Epithelial cell of proximal tubule (primary cell): ENCODE results near the gene LTA4H. TPM values are rescaled to one million over a fixed set of nuclear protein-coding genes. Genes with fewer than 3 reads are reported as not detected.

Source experiments
- DNase-seq: peaks from one replicate; pipeline ENCODE4 v3.0.0-alpha.2; 2011; ENCODE audit warnings: low read depth
- H3K4me3 ChIP-seq: 2 replicates; pipeline ENCODE4 v1.5.1; 2011; ENCODE audit warnings: low read depth, mild to moderate bottlenecking, low read length
- total RNA-seq: library from RNA; depleted of rRNA; stranded (reverse); fragments of >200 nt; gene quantifications from 2 replicates; pipeline ENCODE4 v1.2.3, GENCODE V29; 2015
- TF ChIP-seq, protein P1 (sequence below): conservative IDR thresholded peaks from 2 replicates; pipeline ENCODE4 v1.5.1; 2012; ENCODE audit warnings: low read depth, mild to moderate bottlenecking, low read length

LTA4H gene
- total RNA-seq, 1 donor from 2014 or later, result 77.2 TPM

DNA sequence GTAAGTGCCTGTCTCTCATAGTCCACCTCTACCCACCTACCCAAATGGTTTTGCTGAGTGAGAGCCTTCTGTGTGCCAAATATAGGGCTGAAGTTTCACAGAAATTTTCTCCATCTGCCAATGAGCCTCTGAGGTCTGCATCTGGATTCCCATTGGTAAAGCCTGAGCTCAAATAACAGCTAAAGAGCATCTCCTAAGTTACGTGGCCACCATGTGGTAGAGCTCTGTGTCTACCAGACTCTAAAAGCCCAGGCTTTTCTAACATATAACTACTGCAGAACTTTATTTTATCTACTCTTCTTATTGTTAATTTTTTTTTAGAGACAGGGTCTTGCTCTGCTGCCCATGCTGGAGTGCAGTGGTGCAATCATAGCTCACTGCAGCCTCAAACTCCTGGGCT is 76.3 kb downstream of the LTA4H start:
- no peak overlapping the region for H3K4me3 ChIP-seq
- no peak for DNase-seq
- TF ChIP-seq, protein P1, sequence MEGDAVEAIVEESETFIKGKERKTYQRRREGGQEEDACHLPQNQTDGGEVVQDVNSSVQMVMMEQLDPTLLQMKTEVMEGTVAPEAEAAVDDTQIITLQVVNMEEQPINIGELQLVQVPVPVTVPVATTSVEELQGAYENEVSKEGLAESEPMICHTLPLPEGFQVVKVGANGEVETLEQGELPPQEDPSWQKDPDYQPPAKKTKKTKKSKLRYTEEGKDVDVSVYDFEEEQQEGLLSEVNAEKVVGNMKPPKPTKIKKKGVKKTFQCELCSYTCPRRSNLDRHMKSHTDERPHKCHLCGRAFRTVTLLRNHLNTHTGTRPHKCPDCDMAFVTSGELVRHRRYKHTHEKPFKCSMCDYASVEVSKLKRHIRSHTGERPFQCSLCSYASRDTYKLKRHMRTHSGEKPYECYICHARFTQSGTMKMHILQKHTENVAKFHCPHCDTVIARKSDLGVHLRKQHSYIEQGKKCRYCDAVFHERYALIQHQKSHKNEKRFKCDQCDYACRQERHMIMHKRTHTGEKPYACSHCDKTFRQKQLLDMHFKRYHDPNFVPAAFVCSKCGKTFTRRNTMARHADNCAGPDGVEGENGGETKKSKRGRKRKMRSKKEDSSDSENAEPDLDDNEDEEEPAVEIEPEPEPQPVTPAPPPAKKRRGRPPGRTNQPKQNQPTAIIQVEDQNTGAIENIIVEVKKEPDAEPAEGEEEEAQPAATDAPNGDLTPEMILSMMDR, result peak; percentile 52

DNA sequence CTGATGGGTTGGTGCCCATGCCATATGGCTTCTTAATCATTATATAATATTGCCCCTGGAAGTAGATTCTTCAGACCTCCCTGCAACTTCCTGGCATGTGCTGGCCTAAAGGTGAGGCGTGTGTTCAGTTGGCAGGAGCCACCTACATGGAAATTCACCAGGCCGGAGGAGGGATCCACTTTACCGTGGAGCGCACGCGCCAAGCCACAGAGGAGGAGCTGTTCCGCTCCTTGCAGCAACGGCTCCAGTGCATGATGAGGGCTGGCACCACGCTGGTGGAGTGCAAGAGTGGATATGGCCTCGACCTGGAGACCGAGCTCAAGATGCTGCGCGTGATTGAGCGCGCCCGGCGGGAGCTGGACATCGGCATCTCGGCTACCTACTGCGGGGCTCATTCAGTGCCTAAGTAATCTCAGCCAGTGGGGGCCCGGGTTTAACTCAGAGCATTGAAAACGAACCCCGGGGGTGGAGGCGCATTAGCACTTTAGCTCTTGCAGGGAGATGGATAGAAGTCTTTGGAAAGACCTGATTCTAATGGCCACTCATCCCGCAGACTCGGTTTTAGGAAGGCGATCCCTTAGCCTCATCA is 78.7 kb downstream of the LTA4H start:
- TF ChIP-seq, protein P1, result no peak
- DNase-seq, result no peak
- no peak overlapping the region for H3K4me3 ChIP-seq

DNA sequence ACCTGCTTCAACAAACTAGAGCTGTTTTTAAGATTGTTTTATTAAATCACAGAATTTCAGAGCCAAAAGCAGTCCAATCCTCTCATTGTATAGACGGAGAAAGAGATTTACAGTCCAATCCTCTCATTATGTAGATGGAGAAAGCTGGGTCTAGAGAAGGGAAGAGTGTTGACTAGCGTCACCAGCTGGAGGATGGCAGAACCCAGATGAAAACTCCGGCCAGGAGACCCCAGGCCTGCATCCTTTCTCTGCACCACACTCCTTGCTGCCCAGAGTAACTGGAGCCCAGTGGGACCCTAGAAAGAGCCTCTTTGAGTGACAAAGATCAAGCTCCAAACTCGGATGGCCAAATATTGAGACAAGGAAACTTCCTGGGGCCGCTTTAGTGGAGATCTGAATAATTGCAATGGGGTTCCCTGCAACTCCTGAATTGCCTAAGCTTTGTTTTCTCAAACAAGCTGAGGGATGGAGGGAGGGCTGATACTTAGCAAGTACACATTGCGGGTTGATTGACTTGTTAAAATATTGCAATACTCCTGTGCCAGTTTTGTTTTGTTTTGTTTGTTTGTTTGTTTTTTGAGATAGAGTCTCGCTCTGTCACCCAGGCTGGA is 79.7 kb downstream of the LTA4H start:
- DNase-seq, result no peak
- TF ChIP-seq, protein P1, result no peak
- no peak overlapping the region for H3K4me3 ChIP-seq

DNA sequence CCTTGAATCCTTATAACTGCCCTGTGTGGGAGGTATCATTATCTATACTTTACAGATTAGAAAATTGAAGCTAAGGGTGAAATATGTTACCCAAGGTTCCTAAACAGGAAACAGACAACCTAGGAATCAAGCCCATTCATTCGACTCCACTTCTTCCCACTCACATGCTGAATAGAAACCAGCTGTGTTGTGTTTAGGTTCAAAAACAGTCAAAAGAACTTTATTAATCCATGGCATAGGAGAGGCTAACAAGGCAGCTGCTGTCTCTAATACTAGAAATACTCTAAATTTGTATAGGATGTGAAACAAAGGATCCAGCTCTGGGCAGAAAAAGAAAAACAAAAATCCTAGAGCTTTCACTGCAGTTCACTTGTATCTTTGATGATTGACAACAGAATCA is 82.4 kb downstream of the LTA4H start:
- DNase-seq, result no peak
- H3K4me3 ChIP-seq, result no peak overlapping the region
- TF ChIP-seq, protein P1, result no peak

DNA sequence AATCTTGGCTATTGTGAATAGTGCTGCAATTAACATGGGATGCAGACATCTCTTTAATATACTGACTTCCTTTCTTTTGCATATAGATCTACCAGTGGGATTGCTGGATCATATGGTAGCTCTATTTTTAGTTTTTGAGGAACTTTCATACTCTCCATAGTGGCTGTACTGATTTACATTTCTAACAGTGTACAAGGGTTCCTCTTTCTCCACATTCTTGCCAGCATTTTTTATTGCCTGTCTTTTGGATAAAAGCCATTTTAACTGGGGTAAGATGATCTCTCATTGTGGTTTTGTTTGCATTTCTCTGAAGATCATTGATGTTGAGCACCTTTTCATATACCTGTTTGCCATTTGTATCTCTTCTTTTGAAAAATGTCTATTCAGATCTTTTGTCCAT is 83.9 kb downstream of the LTA4H start:
- no peak for DNase-seq
- no peak overlapping the region for H3K4me3 ChIP-seq
- TF ChIP-seq, protein P1, result no peak

Other genes with a start within 250 kb of the LTA4H start
- 110 and 120 TPM in 2 replicates for gene NTN4, start 244.8 kb downstream of the LTA4H start, total RNA-seq
- 36.5 and 37.2 TPM in 2 replicates for gene SNRPF, start 176.6 kb downstream of the LTA4H start, total RNA-seq
- 0.06 TPM in 1 of 2 replicates, not detected in the other for gene CCDC38, start 93.0 kb downstream of the LTA4H start, total RNA-seq
- gene AMDHD1, start 92.3 kb downstream of the LTA4H start, total RNA-seq, result 0.22 TPM in 1 of 2 replicates, not detected in the other
- gene HAL, start 39.2 kb downstream of the LTA4H start, total RNA-seq, result 0.23 TPM in 1 of 2 replicates, not detected in the other
- 45.7 and 46.3 TPM in 2 replicates for gene ELK3, start 158.8 kb upstream of the LTA4H start, total RNA-seq